GM23248 (cell line): Measurements from ENCODE around the gene MALSU1.

Experiments used
- EZH2 ChIP-seq: fragments of 200-600 bp; sonication (generic); IDR thresholded peaks from 2 replicates; pipeline ENCODE4 v1.6.1; 2018; ENCODE audit warnings: antibody characterized with exemption, mild to moderate bottlenecking; ENCODE audit not compliant: insufficient read depth, poor library complexity, severe bottlenecking
- EZH2phosphoT487 ChIP-seq: fragments of 200-600 bp; sonication (generic); IDR thresholded peaks from 2 replicates; pipeline ENCODE4 v1.6.1; 2018; ENCODE audit warnings: antibody characterized with exemption, moderate library complexity, mild to moderate bottlenecking, low read depth; ENCODE audit not compliant: insufficient read depth

- TF ChIP-seq EZH2, result no peak
- TF ChIP-seq EZH2phosphoT487, result no peak
Measured at GRCh38 chr7:23277359-23277989, 21.7 kb upstream of the MALSU1 start.
